Lung microvascular endothelial cell (primary cell): ENCODE data around the gene CDCA4. TPM values are rescaled to one million over a fixed set of nuclear protein-coding genes. Genes with fewer than 3 reads are reported as not detected.

Experiments
- DNase-seq, 2 donors: peaks; one replicate each; pipeline versions ENCODE4 v3.0.0 to v3.0.0-alpha.2; 2010; ENCODE audit warnings: low read depth in 2 of 2
- total RNA-seq: library from RNA; depleted of rRNA; stranded (reverse); fragments of >200 nt; gene quantifications from 2 replicates; pipeline ENCODE4 v1.2.1, GENCODE V29; 2014

Gene CDCA4
- total RNA-seq, 1 donor from 2014 or later, result 16.3 TPM

- no peak for DNase-seq
Measured at GRCh38 chr14:104964546-104964945, 56.3 kb downstream of the CDCA4 start.

Other genes starting within 250 kb of the CDCA4 start
- gene AKT1, start 225.3 kb downstream of the CDCA4 start, total RNA-seq, result 107 and 129 TPM in 2 replicates
- 2.6 and 4.4 TPM in 2 replicates for gene ZBTB42, start 220.0 kb downstream of the CDCA4 start, total RNA-seq
- 2.8 and 5.0 TPM in 2 replicates for gene CEP170B, start 155.8 kb downstream of the CDCA4 start, total RNA-seq
- under 0.01 TPM in 1 of 2 replicates, not detected in the other for gene PLD4, start 96.2 kb downstream of the CDCA4 start, total RNA-seq
- 6.0 and 21.8 TPM in 2 replicates for gene AHNAK2, start 42.7 kb downstream of the CDCA4 start, total RNA-seq
- gene CLBA1, start 35.3 kb downstream of the CDCA4 start, total RNA-seq, result 3.2 and 3.5 TPM in 2 replicates
- under 0.01 and 0.20 TPM in 2 replicates for gene GPR132, start 44.3 kb upstream of the CDCA4 start, total RNA-seq
- gene JAG2, start 147.7 kb upstream of the CDCA4 start, total RNA-seq, result 39.7 and 51.6 TPM in 2 replicates
- gene NUDT14, start 160.2 kb upstream of the CDCA4 start, total RNA-seq, result 56.4 and 63.7 TPM in 2 replicates
- gene BTBD6, start 227.4 kb upstream of the CDCA4 start, total RNA-seq, result 33.8 and 55.8 TPM in 2 replicates